ENCODE measurements around the gene MAPRE3.

The MAPRE3 gene

DNA sequence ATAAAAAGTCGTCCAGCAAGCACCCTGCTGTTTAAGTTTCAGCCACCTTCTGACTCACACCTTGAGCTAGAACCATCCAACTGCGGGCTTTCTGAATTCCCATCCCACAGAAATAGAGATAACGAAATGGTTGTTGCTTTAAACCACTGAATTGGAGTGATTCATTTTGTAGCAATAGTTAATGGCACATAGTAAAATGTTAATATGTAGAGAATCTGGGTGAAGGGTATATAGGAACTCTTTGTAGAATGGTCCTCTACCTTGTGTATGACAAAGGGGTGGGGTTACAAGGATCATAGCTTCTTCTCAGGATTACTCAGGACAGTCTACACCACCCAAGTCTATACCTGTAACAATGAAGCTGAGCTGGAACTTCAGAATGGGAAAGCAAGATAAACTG, 2.4 kb upstream of the MAPRE3 start:
- TF ChIP-seq, protein P1, sequence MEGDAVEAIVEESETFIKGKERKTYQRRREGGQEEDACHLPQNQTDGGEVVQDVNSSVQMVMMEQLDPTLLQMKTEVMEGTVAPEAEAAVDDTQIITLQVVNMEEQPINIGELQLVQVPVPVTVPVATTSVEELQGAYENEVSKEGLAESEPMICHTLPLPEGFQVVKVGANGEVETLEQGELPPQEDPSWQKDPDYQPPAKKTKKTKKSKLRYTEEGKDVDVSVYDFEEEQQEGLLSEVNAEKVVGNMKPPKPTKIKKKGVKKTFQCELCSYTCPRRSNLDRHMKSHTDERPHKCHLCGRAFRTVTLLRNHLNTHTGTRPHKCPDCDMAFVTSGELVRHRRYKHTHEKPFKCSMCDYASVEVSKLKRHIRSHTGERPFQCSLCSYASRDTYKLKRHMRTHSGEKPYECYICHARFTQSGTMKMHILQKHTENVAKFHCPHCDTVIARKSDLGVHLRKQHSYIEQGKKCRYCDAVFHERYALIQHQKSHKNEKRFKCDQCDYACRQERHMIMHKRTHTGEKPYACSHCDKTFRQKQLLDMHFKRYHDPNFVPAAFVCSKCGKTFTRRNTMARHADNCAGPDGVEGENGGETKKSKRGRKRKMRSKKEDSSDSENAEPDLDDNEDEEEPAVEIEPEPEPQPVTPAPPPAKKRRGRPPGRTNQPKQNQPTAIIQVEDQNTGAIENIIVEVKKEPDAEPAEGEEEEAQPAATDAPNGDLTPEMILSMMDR (IDR thresholded peaks at IDR 0.05; ENCODE audit: low read depth, low read length): no peak
- no peak for DNase-seq (ENCODE audit: extremely low read depth, low read depth)

DNA sequence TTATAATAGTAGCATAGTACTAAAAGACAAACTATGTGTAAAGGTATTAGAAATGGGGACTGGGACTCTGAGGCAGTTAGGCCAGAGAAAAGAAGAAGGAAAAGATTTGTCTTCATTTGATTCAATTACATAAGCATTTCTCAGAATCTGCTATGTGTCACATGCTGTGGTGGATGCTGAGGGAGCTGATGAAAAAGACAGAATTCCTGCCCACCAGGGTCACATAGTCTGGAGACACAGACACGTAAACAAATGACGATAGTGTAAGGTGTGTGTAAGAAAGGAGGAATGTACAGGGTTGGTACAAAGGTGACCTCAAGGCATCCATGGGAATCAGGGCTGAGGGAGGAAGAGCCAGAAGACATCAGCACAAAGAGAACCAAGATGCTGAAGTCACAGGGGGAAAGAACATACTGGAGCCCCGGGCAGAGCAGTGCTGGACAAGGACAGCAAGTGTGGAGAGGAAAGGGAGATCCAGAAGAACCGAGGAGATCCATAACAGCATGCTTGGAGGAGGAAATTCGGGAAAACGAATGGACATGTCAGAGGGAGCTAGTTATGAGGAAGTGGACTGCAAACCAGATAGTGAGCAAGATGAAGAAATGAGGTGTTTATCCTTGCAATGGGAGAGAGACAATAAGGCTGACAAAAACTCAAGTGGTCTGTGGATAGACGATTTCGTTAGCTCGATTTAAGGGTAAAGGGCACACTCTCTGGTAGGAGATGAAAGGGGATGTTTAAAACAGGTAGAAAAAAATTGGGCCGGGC, 1.2 kb upstream of the MAPRE3 start:
- TF ChIP-seq, protein P1 (IDR thresholded peaks at IDR 0.05; ENCODE audit: low read depth, low read length): no peak

DNA sequence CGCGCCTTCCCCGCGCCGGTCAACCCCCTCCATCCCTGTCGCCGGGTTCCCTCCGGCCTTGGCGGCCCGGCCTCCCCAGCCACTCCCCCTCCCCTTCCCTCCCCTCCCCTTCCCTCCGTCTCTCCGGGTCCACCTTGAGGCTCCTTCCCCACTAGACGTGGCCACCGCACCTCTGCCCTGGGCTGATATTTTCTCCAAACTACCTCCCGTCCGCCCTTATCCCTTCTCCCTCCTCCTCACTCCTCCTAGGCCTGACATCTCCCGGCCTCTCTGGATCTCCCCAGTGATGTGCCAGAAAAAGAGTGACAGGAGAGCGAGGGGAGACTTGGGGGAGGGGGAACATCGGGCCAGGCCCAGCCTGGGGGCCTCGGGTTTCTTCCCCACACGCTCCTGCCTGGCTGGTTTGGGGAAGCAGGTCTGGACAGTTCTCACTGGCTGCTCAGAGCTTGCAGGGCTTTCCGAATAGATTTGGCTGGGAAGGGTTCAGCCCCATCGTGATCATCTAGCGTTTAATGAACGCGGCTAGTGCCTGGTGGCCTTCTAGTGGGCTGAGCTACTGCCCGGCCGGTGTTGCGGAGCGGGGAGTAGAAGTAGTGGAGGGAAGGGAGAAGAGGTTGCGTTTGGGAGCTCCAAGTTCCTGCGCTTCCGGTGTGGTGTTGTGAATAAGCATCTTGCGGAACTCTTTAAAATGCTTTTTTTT, 641 bp downstream of the MAPRE3 start:
- TF ChIP-seq, protein P1 (IDR thresholded peaks at IDR 0.05; ENCODE audit: low read depth, low read length): no peak
- no peak for DNase-seq (ENCODE audit: extremely low read depth, low read depth)

More for the DNA sequence above, 1.2 kb upstream of the MAPRE3 start:
- DNase-seq (ENCODE audit: extremely low read depth, low read depth): no peak

DNA sequence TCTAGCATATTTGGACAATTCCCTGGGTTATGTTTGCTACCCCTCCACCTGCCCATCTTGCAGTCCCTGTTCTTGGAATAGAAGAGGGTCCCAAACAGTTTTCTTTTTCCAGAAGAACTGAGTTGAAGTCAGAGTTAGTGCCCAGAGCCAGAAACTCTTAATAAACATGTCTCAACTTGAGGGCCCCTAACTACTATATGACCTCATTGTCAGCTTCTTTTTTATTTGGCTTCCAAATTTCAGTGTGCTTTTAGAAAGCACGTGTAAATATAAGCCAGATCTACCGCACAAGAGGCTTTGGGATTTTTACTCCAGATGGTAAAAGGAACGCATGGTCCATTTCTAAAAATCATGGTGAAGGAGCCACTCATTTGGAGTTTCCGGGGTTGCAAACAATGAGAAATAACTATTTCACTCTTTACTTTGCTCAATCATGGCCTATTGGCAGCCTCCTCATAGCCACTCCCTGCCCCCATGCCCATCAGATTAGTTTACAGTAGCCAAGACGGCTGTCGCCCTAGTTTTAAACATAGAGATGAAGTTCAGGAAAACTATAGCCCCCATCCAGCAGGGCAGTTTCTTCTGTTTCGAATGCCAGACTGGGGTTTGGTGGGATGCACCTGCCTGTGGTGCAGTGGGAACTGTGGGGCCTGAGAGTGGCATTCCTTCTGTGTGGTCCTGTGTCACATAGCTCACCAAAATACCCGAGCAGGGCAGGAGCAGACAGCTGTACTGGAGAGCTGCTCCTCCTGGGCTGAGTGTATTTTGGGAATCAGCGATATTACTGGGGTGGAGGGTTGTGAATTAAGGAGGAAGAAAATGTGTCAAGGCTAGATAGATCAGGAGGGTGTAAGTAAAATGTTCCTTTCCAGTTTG, 1.7 kb downstream of the MAPRE3 start:
- TF ChIP-seq, protein P1 (IDR thresholded peaks at IDR 0.05; ENCODE audit: low read depth, low read length): no peak

DNA sequence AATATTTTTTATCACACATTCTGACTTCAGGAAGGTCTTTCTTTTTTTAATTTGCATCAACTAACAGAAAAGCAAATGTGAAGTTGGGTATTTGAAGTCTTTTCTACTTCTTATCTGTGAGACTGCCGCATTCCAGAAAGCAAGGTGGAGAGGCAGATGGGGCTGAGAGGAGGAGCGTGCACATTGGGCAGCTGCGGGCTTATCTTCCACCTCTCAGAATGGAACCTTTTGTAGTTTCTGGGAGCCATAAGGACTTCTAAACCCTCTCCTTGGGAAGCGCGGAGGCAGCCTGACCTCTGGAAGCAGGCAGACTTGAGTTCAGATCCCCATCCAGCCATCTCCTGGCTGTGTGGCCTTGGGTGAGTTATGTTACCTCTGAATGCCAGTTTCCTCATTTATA, 3.9 kb downstream of the MAPRE3 start:
- DNase-seq (ENCODE audit: extremely low read depth, low read depth): no peak
- TF ChIP-seq, protein P1 (IDR thresholded peaks at IDR 0.05; ENCODE audit: low read depth, low read length): no peak

More for the DNA sequence above, 1.7 kb downstream of the MAPRE3 start:
- DNase-seq (ENCODE audit: extremely low read depth, low read depth): no peak

DNA sequence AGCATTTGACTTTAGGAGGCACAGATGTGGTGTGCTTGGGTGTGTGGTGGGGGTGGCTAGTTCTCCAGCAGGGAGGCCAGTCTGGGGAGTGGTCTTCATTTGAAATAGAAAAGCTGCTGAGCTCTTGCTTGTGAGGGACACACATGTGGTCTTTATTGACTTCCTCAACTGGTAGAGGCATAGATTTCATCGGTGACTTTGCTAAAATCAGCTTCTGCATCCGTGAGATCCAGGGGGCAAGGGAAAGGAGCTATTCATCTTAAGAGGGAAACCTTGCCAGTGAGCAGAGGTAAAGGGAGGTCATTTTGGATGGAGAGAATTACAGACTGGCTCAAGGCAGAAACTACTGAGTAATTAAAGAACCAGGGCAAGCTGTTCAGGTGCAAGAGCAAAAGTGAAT, 4.7 kb downstream of the MAPRE3 start:
- no peak for DNase-seq (ENCODE audit: extremely low read depth, low read depth)
- TF ChIP-seq, protein P1 (IDR thresholded peaks at IDR 0.05; ENCODE audit: low read depth, low read length): no peak

Measured in AG09319 (cell line).